HG03095 (cell line): ENCODE data around the gene MYH14.

ENCODE experiments used
- ATAC-seq: cut with Tn5 transposase; IDR thresholded peaks from one replicate; pipeline ENCODE4 v1.9.1; 2021; ENCODE audit warnings: moderate library complexity; ENCODE audit not compliant: unreplicated experiment

The MYH14 gene

GRCh38 chr19:50287331-50287730 lies 83.9 kb downstream of the MYH14 start:
- no peak for ATAC-seq

- no peak for ATAC-seq
Measured at GRCh38 chr19:50288954-50289353, 85.5 kb downstream of the MYH14 start.

- no peak for ATAC-seq
Measured at GRCh38 chr19:50290011-50290410, 86.6 kb downstream of the MYH14 start.

DNA sequence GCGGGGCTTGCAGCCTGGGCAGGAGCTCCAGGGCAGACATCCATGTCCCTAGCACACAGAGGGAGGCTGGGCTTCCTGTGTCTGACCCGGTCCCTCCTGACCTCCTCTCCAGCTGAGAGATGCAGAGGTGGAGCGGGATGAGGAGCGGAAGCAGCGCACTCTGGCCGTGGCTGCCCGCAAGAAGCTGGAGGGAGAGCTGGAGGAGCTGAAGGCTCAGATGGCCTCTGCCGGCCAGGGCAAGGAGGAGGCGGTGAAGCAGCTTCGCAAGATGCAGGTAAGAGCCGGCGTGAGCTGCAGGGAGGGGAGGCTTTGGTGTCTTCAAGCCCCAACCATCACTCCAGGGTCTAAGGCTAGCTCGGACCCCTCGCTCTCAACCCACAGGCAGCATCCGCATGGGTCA lies 87.4 kb downstream of the MYH14 start:
- no peak for ATAC-seq

GRCh38 chr19:50292216-50292827 lies 88.9 kb downstream of the MYH14 start:
- no peak for ATAC-seq

- ATAC-seq, result no peak
Measured at GRCh38 chr19:50293263-50294004, 90.0 kb downstream of the MYH14 start.

GRCh38 chr19:50300051-50300450 lies 96.6 kb downstream of the MYH14 start:
- no peak for ATAC-seq

- ATAC-seq, result no peak
Measured at GRCh38 chr19:50300814-50301606, 97.6 kb downstream of the MYH14 start.

- no peak for ATAC-seq
Measured at GRCh38 chr19:50301607-50301971, 98.2 kb downstream of the MYH14 start.

DNA sequence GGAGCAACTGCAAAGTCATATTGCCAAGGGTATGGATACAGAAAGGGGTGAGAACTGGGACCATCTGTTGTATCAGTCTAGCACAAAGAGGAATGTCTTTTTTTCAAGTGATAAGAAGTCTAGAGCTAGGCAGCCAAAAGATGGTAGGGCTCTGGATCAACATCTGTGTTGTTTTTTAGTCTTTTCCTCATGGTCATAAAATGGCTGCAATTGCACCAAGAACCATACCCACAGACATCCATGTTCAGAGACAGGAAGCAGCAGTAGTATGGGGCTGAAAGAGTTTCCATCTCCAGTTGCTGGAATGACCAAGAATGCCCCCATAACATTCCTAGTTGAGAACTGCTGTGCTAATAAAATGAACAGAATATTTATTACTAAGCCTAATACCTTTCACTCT lies 100.1 kb downstream of the MYH14 start:
- ATAC-seq, result no peak

GRCh38 chr19:50308991-50309390 lies 105.6 kb downstream of the MYH14 start:
- ATAC-seq, result no peak

DNA sequence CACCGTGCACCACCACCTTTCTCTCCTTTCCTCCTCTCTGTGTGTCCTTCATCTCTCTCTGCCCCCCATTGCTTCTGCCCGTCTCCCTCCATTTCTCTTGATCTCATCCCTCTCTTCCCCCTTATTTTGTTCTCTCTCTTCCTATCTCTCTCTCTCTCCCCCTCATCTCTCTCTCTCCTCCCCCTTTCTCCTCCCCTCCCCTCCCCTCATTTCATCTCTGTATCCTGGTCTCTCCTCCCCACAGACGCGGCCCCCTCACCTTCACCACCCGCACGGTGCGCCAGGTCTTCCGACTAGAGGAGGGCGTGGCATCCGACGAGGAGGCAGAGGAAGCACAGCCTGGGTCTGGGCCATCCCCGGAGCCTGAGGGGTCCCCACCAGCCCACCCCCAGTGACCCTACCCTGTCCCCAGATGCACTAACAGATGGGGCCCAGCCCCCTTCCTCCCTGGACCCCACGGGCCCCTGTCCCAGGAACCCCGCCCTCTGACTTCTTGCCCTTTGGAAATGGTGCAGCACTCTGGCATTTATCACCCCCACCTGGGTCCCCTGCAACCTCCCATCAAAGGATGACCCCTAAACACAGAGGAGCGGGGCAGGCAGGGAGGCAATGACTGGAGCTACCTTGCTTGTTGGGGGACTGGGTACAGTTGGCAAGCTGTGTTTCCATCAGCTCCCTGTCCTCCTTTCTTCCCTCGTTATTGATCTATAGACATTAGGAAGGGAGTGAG lies 106.1 kb downstream of the MYH14 start:
- no peak for ATAC-seq

DNA sequence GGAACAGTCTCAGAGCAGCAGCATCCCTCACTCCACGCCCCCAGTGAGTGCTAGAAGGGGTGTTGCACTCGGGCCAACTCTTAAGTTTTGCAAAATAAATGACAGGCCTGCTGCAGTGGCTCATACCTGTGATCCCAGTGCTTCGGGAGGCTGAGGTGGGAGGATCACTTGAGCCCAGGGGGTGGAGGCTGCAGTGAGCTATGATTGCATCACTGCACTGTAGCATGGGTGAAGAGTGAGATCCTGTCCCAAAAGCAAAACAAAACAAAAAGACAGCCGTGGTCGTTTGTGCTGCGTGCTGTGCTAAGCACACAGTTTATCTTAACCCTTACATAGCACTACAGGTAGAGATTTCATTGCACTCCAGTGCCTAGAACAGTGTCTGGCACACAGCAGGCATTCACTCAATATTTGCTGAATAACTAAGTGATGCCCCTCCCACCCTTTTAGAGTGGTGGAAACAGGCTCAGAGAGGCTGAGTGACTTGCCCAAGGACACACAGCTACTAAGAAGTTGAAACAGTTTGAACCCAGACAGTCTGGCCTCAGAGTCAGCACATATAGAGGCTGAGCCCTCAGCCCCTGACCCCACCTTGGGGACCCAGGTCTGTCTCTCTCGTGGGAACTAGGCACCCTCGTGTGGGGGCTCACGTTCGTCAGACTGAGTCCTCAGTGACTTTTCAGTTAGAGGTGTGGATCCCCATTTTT lies 107.5 kb downstream of the MYH14 start:
- no peak for ATAC-seq

DNA sequence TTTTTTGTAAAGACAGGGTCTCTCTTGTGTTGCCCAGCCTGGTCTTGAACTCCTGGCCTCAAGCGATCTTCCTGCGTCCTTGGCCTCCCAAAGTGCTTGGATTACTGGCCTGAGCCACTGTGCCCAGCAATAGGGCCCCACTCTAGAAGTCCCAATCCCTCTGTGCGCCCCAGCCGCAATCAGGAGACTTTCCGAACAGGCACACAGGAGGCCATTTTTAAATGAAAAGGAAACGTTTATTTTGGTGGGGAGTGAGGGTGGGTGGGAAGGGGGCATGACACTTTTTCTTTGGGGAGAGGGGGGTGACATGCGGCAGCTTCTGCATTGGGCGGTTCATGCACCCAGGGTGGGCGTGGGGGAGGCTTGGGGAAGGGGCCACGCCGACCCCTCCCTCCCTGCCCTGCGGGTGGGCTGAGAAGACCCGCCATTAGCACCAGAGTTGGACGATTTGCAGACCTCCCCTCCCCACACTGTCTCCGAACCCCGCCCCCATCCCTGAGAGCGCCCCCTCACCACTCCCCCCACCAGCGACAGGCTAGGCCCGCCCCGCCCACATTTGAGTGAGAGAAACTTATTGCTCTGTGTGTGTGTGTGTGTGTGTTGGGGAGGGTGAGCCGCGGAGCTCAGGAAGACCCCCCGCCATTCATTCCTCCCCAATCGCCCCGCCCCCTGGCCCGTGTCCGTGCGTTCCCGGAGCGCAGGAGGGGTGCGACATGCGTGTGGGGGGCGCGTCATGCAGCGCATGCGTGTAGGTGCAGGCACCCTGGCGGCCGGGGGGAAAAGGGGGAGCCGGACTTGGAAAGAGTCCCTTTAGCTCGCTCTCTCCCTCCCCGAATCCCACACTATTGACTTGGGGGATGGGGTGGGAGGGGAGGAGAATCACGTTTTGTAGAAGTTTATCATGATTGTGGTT lies 108.6 kb downstream of the MYH14 start:
- no peak for ATAC-seq

- no peak for ATAC-seq
Measured at GRCh38 chr19:50312967-50313811, 109.8 kb downstream of the MYH14 start.

GRCh38 chr19:50313812-50314536 lies 110.6 kb downstream of the MYH14 start:
- ATAC-seq, result no peak

DNA sequence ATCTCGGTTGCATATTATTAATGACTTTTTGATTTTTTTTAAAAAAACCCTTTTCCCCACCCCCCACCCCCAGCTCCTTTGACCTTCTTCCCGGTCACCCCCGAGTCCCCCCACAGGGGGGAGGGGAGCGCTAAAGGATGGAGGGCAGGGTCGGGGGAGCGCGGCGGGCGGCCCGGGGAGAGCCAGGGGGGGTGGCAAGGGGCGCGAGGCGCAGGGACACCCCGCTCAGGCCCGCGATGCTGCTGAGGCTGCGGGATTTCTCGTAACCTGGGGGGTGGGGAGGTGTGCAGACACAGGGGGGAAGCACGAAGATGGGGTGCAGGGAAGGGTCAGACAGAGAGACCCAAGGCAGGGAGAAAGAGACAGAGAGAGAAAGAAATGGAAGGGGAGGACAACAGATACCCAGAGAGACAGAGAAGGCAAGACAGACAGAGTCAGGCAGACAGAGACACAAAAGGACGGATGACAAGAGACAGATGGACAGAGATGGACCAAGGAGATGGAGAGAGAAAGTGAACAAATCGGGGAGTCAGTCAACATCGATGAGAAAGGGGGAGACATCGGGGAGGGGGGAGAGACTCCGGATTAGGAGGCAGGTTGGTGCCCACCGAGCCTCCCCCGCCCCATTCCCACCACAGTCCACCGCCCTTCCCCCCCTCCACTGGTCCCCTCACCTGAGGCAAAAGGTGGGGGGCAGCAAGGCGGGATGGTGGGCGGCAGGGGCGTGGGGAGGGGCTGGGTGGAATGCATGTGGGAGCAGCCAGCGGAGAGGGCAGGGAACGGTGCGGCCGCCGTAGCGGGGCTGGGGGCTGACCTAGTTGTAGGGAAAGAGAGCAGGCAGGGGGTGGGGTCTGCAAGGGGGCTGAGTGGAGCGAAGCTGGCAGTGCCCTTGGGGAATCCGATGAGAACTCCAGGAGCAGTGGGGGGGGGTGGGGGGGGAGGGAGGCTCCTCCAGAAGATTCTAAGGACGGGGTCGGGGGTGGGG lies 111.6 kb downstream of the MYH14 start:
- no peak for ATAC-seq
